Activated CD8-positive, alpha-beta memory T cell treated with anti-CD3 and anti-CD28 coated beads for 36 hours (primary cell): ENCODE measurements around the gene NKD1. TPM values are rescaled to one million over a fixed set of nuclear protein-coding genes. Genes with fewer than 3 reads are reported as not detected.

Experiments used
- CTCF ChIA-PET: fragments of 350-600 bp; sonication (Branson Sonifier 250); formaldehyde crosslinking; loops from one replicate; lab custom pipeline; 2021; ENCODE audit warnings: antibody characterized with exemption; lab: Charles Lee
- POLR2A ChIA-PET: fragments of 350-600 bp; sonication (Branson Sonifier 250); formaldehyde crosslinking; loops from one replicate; lab custom pipeline; 2021; ENCODE audit warnings: antibody characterized with exemption; lab: Charles Lee
- total RNA-seq, 2 experiments: library from RNA; stranded (reverse); gene quantifications; one replicate each; pipeline ENCODE4 v1.2.3, GENCODE V29; 2021

NKD1 gene
- total RNA-seq, 2 experiments from 2014 or later = 0.73 to 1.9 TPM

GRCh38 chr16:50552476-50553101 is 4.4 kb downstream of the NKD1 start:
- ChIA-PET POLR2A (interaction anchor here (0.6 kb wide), 1 partner anchor 38 kb away, joined by 3 read pairs; no protein-coding TSS in a partner anchor), CTCF (no interaction called here)

- ChIA-PET CTCF (no interaction called here), POLR2A (interaction anchor here (0.6 kb wide), 1 partner anchor 39 kb away, joined by 3 read pairs; no protein-coding TSS in a partner anchor)
Observed at GRCh38 chr16:50553182-50553710, 5.0 kb downstream of the NKD1 start.

GRCh38 chr16:50553731-50554360 is 5.7 kb downstream of the NKD1 start:
- ChIA-PET POLR2A (no interaction called here), CTCF (no interaction called here)

GRCh38 chr16:50555269-50555875 is 7.2 kb downstream of the NKD1 start:
- ChIA-PET POLR2A (no interaction called here), CTCF (no interaction called here)

GRCh38 chr16:50555952-50556673 is 7.9 kb downstream of the NKD1 start:
- CTCF ChIA-PET = no interaction called here
- POLR2A ChIA-PET = no interaction called here

DNA sequence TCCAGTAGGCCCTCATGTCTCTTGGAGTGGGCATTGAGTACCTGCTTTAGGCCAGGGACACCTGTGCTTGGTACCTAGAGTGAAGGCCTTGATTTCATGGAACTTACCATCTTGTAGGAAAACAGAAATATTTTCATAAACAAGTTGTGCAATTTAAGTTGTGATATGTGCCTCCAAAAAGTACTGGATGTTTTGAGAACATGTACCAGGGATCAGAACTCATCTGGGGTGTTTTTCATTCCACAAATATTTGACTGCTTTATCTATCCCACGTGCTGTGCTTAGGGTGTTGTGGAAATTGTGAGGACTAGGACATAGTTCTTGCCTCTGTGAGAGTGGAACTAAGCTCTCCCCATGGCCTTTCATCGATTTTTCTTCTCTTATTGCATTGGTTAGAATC is 8.8 kb downstream of the NKD1 start:
- ChIA-PET CTCF (no interaction called here), POLR2A (no interaction called here)

- POLR2A ChIA-PET = no interaction called here
Observed at GRCh38 chr16:50558913-50559312, 10.7 kb downstream of the NKD1 start.

GRCh38 chr16:50559342-50559741 is 11.1 kb downstream of the NKD1 start:
- ChIA-PET POLR2A (no interaction called here), CTCF (no interaction called here)

More at GRCh38 chr16:50558913-50559312, 10.7 kb downstream of the NKD1 start:
- CTCF ChIA-PET = no interaction called here

DNA sequence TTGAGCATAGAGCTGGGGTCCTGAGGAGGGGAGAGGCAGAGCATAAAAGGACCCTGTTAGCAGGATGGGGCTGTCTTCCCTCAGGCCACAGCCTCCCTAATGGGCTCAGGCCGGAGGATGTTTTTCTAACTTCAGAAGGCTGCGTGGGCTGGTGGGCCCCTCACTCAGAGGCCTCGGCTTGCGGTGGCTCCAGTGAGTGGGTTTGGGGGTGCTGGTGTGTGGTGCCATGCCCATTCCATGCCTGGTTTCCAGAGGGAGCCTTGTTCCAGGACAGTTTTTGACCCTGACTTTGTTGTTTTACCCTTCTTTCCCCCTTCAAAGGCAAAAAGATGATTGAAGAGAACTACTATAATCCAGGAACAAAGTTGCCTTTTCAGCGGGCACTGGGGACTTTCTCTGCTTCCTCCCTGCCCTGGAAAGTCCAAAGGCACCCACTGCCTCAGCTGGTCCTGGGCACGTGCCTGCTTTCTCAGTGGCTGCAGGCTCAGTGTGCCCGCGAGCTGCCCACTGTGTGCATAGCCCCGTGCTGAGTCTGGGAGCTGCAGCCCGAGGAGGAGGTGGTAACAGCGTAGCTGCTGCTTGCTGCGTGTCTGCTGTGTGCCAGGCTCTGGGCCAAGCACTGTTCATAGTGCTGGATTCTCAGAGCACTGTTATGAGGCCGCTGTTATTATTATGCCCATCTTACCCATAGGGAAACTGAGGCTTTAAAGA is 11.8 kb downstream of the NKD1 start:
- ChIA-PET CTCF (no interaction called here), POLR2A (no interaction called here)

DNA sequence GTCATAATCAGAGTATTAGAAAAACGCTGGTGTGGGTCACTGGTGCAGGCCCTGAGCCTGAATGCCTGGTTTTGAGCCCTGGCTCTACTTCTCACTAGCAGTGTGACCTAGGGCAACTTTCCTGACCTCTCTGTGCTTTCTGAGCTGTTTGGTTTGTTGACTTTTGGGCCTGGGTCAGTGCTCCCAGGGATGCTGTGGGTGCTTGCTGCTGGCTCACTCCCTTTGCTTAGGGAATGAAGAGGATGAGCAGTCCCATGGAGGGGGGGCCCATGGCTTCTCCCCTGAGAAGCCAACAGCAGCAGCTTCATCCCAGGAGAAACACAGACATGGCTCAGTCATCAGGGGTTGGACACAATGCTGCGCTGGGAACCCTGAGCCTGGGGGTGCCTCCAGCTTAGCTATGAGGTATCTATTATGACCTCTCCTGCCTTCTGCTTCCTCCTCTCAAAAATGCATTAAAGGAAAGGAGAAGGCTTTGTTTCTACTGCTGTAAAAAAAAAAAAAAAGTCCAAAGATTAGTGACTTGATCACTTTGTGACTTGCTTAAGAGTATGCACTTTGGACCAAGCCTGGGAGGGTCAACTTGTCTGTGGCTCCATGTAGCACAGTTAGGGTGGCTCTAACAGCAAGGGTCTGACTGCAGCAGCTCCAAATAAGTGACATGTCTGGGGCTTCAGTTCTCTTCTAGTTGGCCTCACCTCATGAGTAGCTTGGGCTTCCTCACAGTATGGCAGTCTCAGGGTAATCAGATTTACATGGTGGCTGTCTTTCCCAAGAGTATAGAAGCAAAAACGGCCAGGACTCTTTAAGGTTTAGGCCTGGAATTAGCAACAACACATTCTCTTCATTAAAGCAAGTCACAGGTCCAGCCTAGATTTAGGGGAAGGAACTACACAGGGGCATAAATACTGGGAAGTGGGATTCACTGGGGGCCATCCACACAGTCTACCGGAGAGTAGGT is 13.0 kb downstream of the NKD1 start:
- ChIA-PET POLR2A (no interaction called here), CTCF (no interaction called here)

DNA sequence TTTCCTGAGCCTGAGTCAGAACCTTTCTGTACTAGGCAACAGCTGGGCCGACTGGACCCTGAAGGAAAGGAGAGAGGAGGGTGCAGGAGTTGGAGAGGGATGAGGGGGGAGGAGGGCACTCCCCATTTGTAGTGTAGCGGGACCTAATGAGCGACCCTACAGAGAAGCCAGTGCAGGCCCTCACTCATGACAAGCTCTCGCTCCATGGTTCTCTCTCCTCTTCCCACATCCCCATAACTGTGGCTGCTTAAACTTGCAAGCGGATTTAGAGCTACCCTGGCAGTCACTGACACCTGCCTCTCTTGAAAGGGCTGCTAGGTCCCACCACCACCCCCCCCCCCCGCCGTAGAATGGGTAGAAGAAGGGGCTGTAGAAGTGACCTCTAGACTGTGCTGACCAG is 14.5 kb downstream of the NKD1 start:
- ChIA-PET POLR2A (no interaction called here), CTCF (interaction anchor here (1.0 kb wide), 1 partner anchor 18 kb away, joined by 3 read pairs; no protein-coding TSS in a partner anchor)

DNA sequence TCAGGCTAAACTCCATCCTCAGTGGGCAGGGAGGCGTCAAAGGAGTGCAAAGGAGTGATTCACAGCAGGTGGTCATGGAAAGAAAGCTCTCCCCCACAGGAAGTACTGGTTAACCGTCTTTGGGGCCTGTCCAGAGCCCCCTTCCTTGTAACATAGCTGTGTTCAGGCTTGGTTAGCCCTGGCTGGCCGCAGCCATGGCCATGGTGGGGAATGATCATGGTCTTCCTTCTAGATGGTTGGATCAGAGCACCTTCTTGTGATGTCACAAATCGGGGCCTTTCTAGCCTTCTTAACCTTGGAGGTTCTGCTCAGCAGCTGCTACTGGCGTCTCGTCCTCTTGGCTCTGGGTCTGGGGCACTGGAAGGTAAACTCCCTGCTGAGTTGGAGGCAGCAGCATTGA is 15.8 kb downstream of the NKD1 start:
- ChIA-PET CTCF (no interaction called here), POLR2A (interaction anchor here (0.6 kb wide), 1 partner anchor 182 kb away, joined by 3 read pairs; no protein-coding TSS in a partner anchor)

DNA sequence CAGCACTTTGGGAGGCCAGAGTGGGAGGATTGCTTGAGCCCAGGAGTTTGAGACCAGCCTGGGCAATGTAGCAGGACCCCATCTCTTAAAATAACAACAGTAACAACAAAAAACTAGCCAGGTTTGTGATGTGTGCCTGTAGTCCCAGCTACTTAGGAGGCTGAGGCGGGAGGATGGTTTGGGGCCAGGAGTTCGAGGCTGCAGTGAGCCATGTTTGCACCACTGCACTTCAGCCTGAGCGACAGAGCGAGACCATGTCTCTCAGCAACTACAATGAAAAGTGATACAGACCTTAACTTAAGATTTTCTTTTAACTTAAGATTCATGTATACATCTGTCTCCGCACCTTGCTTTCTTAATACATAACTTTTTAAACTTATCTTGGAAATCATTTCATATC is 17.2 kb downstream of the NKD1 start:
- ChIA-PET CTCF (no interaction called here), POLR2A (no interaction called here)

GRCh38 chr16:50566014-50566962 is 18.1 kb downstream of the NKD1 start:
- ChIA-PET CTCF (interaction anchor here (0.6 to 1.5 kb wide), 2 partner anchors 11 to 101 kb away, joined by 3 read pairs; no protein-coding TSS in a partner anchor), POLR2A (no interaction called here)

GRCh38 chr16:50567651-50568050 is 19.5 kb downstream of the NKD1 start:
- POLR2A ChIA-PET = no interaction called here
- CTCF ChIA-PET = interaction anchor here (1.5 kb wide), 1 partner anchor 99 kb away, joined by 3 read pairs; no protein-coding TSS in a partner anchor

DNA sequence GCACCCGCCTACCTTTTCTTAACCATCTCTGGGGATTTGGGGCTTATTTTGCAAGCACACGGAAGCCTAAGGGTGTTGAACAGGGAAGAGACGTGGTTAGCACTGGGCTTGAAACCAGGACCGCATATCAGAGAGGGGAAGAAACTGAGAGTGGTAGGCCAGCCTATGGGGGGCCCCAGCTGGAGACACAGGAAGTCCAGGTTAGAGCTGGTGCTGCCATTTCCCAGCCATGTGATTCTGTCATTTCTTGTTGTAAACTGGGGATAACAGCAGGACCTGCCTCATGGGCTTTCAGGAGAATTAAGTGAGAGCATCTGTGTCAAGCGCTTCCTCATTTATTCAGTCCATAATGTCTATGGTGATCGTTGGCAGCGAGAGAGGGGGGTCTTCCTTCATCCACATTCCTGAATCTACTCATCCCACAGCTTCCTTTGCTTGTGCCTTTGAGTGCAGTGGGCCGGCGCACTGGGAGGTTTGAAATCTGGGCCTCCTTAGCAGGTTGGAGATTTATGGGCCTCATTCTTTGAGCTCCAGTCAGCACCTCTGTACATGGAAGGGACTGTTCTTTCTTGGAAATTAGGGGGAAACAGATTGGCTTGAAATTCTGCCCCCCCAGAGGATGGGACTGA is 20.1 kb downstream of the NKD1 start:
- ChIA-PET CTCF (no interaction called here), POLR2A (interaction anchor here (0.5 kb wide), 1 partner anchor 91 kb away, joined by 3 read pairs; no protein-coding TSS in a partner anchor)
